ACHN (cell line): ENCODE measurements around the gene TST.

Source experiments
- DNase-seq: peaks from one replicate; pipeline ENCODE4 v3.0.0-alpha.2; 2015
- in situ Hi-C: cut with HindIII; loops from 2 replicates; pipeline ENCODE4 v1.10.0; 2017; ENCODE audit warnings: low sequenced_read_pairs, low pct_ligation_motif_present, low pct_unique_long_range_greater_than_20kb

TST gene

DNA sequence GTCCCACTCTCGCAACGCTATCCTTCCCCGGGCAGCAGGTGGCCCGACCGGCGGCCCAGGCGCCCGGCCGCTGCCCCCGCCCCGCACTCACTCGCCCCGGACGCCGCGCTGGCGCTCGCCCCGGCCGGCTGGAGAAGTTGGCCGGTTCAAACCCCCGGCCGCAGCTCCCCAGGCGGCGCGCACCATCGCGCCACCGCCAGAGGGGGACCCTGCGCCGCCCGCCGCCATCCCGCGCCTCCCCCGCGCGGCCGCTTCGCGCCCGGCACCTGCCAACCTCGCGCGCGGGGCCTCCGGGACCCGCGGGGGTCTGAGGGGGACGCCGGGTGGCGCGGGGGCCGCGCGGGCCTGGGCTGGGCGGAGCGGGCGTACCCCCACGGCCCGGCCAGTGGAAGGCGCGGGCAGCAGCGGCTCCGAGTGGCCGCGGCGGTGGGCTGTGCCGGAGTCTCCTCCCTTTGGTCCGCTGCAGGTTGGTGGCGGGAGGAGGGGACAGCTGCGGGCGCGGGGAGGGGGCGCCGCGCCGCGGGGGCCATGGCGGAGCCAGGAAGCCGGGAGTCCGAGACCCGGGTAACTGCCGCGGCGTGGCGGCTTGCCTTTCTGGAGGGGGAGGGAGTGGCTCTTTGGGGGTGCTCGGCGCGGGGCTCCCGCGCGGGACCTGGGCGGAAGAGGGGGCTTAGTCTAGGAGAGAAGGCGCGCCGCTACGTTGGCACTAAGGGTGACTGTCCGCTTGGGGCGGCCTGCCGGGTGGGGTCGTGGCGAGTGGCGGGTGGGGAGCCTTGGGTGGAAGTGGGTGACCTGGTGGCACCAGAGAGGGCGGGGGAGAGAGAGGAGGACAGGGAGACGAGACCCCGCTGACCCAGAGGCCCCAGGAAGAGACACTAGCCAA, at the start of gene TST, which contains the start of gene MPST:
TSS of gene TST (minus strand) at position 139 of the 883 bp plus-strand sequence. CDS start 715 bp downstream, outside the sequence.
TSS of gene MPST (plus strand) at position 434 of the 883 bp plus-strand sequence. CDS start at position 529, 95 bp downstream.
- peak; percentile 66 for DNase-seq
- in situ Hi-C loops, result no loop called here

DNA sequence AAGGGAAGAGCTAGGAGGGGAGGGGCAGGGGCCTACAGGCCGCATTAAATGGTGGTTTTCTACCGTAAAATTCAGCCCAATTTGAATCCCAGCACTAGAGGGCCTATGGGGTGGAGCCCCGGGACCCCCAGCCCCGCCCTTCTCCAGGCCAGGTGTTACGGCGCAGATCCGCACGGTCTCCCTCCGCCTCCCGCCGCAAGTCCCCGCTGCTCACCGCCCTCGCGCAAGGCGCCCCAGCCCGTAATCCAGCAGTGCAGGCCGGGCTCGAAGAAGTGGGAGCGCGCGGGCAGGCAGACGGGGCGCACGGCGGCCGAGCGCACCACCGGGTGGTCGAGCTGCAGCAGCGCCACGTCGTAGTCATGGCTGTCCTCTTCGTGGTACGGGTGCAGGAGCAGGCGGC, 49.6 kb upstream of the TST start:
- in situ Hi-C loops, result no loop called here
- no peak for DNase-seq

DNA sequence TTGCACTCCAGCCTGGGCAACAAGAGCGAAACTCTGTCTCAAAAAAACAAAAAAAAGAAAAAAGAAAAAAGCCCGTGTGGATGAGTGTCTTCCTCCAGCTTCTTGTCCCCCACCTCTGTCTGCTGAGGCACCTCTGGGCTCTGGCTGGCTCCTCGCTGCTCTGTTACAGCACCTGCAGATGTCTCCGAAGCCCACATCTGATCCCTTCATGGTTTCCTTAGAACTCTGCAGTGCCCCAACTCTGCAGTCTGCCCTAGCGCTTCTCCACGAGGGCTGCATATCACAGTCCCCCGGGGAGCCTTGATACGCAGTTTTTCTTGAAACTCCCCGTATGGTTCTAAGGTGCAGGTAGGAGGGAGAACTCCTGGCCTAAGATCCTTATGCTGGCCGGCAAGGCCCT, 48.2 kb upstream of the TST start:
- DNase-seq, result no peak
- in situ Hi-C loops, result no loop called here

DNA sequence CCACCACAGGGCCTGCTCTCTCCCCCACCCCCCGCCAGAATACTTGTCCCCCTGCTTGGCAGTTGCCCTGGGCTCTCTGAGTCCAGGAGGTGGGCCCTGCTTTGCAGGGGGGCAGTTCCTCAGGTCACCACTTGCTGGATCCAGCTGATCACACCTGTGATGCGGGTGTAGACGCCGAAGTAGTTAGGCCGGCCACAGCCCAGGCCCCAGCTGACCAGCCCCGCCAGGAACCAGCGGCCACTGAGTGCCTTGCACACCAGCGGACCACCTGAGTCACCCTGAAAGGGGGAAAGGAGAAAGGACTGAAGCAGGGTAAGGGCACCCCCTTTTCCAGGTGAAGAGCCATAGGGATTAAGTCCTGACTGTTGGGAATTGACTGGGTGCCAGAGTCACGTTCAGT, 46.7 kb upstream of the TST start:
- in situ Hi-C loops, result no loop called here
- no peak for DNase-seq

DNA sequence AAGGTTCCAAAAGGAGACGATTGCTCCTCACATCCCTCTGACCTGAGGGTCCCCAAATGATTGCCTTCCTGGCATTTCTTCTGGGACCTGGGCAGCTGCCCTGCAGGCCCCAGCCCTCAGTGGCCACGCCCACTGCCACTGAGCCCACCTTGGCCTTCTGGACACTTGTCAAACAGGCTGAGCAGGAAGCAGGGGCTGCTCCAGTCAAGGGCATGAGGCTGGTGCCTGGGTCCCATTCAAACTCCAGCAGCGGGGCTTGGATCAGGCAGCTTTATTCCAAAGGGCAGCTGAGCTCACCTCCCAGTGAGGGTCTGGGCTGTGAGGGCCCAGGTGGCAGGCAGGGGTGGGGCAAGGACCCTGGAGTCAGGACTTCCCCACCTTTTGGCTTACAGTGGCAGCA, 45.9 kb upstream of the TST start:
- no peak for DNase-seq
- in situ Hi-C loops, result no loop called here

DNA sequence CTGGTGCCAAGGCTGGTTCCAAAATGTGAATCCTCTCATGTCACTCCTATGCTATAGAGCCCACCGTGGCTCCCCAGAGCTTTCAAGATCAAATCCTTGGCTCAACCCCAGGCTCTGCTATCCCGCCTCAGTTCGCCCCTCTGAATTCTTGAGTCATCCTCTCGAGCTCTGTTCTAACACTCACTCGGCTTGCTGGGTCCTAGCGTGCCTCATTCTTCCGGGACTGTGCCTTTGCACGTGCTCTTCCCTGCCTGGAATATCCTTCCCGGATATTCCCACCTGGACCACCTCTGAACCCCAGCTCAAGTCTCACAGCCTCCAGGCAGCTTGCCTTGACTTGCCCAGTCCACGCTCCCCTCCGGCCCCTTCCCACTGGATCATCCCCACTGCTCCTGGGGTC, 45.3 kb upstream of the TST start:
- no peak for DNase-seq
- in situ Hi-C loops, result no loop called here

DNA sequence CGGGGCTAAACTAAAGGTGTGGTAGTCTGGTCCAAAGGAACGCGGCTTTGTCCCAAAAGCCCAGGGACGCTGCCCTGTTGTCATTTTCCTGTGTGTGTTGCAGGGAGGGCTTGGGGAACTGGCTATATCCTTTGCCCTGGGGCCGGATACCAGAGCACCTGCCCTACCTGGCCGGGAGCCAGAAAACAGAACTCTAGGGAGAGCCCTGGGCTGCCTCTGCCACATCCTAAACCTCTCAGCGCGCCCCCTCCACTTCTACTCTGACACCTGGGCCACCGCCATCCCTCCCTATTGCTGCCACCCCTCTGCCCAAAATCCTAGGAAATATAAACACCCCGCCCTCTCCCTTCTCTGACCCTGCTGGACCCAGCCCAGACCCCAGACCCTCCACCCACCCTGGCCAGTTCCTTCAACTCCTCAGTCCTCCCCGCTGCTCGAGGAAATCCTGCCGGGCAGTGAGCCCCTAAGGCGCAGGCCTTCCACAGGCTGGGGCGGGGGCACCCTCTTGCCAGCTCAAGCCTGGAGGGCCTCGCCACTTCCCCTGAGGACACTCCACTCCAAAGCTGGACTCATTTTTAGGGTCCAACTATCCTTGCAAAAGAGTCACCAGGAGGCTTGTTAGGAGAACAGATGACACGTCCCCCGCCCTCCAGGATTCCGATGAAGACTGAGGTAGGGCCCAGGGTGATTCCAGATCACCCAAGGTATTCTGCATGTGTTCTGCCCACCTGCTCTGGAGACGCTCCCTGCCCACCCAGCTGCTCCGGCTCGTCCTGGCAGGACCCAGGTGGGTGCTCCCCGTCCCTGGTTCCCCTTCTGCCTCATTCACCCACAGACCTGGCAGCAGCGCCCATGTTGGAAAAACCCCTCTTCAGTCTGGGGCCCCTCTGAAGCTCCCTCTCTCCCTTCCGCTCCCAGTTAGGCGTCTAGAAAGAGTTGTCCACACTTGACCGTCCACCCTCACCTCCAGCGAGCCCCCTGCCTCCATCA, 44.5 kb upstream of the TST start:
- in situ Hi-C loops, result no loop called here
- no peak for DNase-seq

DNA sequence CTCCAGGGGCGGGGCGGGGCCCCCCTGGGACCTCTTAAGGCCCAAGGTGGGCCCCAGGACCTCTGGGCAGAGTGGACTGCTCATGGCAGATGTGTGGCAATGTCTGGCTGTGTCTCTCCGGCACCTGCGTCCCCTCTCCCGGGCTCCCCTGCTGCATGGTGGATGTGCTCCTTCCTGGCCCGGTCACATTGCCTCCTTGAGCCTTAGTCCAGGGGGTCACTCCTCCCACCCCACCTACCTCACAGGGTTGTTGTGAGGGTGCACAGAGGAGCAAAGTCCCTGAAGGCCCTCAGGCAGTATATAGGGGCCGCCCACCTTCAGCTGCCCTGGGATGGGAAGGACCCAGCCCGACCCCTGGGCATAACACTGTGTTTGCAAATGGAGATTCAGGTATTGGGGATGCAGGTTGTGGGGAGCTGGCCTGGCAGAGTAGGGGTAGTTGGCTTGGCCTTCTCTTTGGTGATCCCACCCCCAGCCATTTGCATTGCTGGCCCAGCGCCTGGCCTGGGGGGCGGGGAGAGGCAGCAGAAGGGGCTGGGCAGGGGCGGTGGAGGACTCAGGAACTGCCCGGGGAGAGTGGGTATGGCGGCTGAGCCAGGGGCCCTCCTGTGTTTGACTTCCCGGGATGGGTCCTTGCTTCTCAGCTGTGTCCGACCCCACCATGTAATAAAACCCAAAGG, 43.6 kb upstream of the TST start:
- DNase-seq, result no peak
- in situ Hi-C loops, result no loop called here

DNA sequence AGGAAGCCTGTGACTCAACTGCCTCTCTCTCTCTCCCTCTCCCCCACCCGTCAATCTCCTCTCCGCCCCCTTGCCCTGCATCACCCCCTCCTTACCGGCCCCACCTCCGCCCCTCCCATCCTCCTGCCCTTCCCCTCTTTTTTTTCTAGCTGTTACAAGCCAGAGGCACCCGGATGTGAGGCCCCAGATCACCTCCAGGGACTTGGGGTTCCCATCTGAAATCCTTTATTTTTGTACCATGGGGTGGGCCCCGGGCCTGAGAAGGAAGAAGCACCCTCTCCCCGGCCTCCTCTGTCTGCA, 43.1 kb upstream of the TST start:
- DNase-seq, result no peak
- in situ Hi-C loops, result no loop called here

DNA sequence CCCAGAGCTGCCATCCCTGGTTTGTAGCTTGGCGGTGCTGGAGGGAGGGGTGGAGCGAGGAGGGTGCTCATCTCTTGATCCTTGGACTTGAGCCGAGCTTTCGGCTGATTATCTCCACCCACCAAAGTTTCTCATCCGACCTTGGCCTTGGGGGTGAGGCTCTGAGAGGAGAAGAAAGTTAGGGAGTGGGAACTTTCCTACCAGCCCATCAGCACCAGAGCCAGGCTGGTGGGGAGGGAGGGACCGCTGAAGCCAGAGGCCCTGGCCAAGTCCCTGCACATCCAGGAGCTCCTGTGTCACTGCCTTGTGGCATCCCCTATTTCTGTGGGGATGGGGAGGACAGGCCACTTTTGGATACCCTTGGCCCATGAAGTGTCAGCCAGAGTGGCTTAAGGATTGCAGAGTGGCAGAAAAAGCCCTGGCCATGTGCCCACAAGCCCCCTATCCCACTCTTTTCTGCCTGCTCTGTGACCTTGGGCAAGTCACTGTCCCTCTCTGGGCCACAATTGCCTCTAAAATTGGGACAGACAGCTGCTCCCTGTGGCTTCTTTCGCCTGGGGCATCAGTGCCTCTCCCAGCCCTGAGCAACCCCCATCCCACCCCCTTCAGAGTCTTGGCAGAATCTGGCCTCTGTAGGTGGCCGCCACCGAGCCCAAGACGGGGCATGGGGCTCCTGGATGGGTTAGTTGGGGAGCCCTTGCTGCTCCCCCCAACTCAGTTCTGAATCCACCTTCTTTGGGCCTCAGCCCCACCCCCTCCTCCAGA, 42.5 kb upstream of the TST start:
- in situ Hi-C loops, result no loop called here
- no peak for DNase-seq

DNA sequence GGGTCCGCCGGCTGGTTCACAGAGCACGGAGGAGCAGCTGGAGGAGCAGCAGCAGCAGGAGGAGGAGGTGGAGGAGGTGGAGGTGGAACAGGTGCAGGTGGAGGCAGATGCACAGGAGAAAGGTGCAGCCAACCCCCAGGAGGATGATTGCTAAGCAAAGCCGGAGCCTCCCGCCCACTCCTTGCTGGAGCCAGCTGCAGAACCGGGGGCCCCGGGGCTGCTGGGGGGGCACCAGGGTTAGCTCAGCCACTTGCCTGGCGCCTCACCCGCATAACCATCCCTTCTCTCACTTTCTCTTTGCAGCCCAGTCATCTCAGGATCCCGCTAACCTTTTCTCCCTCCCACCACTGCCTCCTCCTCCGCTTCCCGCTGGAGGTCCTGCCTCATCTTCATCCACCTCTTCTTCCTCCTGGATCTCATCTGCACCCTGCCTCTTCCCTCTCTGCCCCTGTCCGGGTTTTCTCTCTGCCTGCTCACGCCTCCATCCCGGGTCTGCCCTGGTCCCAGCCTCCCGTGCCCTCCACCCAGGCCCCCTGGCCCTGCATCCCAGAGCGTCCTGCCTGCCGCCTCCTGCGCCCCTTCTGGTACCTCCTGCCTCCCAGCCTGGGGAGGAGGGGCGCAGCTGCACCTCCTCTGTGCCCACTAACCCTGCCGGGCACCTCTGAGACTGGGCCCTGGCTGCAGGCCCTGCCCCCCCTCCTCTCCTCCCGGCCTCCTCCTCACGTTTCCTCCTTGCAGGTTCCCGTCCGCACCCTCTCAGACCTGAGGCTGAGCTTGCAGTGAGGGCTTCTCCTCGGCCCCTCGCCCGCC, 41.8 kb upstream of the TST start:
- in situ Hi-C loops, result no loop called here
- no peak for DNase-seq

DNA sequence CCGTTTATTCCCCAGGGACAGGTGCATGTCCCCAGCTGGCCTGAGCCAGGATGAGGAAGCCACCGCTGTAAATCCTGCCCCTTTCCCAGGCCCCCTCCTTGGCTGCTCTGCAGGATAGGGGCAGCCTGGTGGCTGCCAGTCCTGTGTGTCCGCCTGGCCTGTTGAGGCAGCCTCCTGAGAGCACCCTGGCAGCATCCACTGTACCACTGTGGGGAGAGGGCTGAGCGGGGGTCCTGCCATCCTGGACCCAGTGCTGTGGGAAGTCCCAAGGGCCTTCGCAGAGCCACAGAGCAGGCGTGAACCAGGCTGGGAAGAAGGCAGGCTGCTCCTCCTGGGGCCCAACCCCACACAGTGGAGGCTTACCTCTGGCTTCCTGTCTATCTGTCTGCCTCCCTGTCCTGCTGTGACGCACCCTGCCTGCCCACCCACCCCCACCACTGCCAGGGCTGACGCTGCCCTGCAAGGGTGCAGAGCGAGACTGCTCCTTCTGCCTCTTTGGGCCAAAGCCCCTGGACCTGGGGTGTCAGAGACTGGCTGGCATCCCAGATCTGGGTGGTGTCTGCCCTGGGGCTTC, 40.7 kb upstream of the TST start:
- in situ Hi-C loops, result no loop called here
- DNase-seq, result no peak

DNA sequence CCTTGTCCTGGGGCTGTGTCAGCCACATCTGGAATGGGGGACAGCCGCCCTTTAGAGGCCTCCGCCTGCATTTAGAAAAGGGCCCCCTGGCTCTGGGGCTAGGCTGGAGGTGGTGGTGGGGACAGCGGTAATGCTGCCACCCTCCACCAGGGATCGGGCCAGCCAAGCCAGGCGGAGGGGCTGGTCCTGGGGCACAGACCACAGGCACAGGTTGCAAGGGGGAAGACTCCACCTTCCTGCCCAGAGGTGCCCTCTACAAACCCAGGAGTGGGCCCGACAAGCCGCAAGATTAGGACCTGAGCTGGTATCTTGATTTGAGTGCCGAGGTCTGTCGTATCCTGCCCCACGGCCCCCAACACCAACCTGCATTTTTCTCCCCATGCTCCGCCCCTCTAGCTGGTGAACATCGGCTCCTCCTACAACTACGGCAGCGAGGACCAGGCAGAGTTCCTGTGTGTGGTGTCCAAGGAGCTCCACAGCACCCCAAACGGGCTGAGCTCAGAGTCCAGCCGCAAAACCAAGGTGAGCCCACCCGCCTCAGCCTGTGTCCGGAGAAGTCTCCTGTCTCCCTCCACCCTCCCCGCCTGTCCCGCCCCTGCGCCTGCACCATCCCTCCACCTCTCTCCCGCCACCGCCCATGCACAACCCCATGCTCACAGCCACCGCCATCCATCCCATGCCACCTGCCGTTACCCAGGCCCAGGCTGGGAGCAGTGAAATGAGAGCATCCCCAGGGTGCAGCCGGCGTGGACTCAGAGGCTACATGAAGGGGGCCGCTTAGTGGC, 39.9 kb upstream of the TST start:
- in situ Hi-C loops, result no loop called here
- no peak for DNase-seq

DNA sequence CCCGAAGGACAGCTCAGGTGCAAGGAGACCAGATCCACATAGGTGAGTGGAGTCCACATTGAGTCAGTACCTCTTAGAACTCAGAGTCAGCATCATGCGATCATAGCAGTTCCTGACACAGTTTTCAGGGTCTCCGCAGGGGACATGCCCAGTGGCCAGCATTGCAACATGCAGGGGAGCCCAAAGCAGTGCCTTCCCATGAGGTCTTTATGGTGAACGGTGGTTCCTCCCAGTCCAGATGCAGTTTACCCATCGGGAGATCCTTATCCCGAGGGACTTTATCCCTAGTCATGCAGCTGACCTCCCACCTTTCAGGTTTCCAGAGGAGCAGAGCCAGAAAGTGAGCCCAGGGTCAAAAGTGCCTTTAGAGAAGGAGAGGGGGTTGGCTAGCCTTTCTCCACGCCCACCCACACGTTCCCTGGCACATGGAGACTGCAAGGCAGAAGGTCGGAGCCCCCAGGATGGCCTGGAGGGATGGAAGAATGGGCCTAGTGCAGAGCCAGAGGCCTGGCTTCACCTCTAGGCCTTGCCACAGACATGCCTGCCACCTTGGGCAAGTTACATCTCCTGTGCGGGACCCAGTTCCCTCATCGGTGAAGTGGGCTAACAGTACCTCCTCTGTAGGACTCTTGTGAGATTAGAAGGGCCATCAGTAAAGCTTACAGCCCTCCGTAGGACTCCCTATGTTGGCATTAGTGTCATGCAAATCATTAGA, 38.7 kb upstream of the TST start:
- in situ Hi-C loops, result no loop called here
- DNase-seq, result no peak

DNA sequence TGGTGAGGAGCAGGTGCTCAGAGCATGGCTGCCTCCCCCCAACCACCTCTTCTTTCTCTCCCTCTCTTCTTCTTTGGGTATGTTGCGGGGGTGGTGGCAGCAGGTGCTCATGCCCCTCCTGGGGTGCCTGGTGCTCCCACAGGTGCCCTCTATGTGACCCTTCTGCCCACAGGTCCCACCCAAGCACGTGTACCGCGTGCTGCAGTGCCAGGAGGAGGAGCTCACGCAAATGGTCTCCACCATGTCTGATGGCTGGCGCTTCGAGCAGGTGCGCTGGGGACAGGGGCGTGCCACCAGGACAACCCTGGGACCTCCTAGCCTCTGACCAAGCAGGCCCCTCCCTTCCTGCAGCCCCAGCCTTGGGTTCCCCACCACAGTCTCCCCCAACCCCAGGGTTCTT, 38.0 kb upstream of the TST start:
- in situ Hi-C loops, result no loop called here
- no peak for DNase-seq

DNA sequence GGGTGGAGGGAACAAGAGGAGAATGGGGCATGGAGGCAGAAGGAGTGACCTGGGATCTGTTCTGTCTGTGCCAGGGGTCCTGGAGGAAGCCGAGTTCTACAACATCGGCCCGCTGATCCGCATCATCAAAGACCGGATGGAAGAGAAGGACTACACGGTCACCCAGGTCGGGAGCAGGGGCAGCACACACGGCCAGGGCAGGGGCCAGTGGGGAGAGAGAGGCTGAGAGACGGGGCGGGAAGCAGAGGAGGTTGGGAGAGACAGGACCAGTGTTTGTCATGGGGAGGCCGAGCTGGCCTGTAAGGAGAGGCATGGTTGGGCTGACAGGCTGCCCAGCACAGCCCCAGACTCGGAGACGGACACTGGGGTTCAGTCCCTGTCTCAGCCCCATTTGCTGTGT, 37.0 kb upstream of the TST start:
- DNase-seq, result no peak

More for the DNA sequence above, 37.0 kb upstream of the TST start:
- in situ Hi-C loops, result no loop called here
